PC-9 (cell line): ENCODE results near the gene TOPBP1. TPM values are rescaled to one million over a fixed set of nuclear protein-coding genes. Genes with fewer than 3 reads are reported as not detected.

Experiments
- BruUV-seq: library from RNA; stranded (reverse); fragments of 400-500 nt; replicated peaks from 2 replicates; lab custom pipeline; 2021; lab: Mats Ljungman, UMichigan
- CTCF ChIA-PET: fragments of 300-600 bp; sonication (Branson Sonifier 250); formaldehyde crosslinking; loops from one replicate; lab custom pipeline; 2022; ENCODE audit warnings: antibody characterized with exemption; lab: Charles Lee
- POLR2A ChIA-PET: fragments of 300-600 bp; sonication (Branson Sonifier 250); formaldehyde crosslinking; loops from one replicate; lab custom pipeline; 2022; ENCODE audit warnings: antibody characterized with exemption; ENCODE audit not compliant: unreplicated experiment; lab: Charles Lee
- DNase-seq, 2 experiments: peaks; one replicate each; pipeline versions ENCODE4 v3.0.0 to v3.0.0-alpha.2; 2015 to 2022; ENCODE audit warnings: mixed read lengths in 1 of 2
- H2AFZ ChIP-seq: fragments of 200-600 bp; sonication (generic); 2 replicates; pipeline ENCODE4 v1.8.1; 2017; ENCODE audit warnings: antibody characterized with exemption
- H3F3A ChIP-seq: fragments of 200-600 bp; sonication (generic); 2 replicates; pipeline ENCODE4 v1.8.1; 2017; ENCODE audit warnings: antibody characterized with exemption, mild to moderate bottlenecking, low read depth; ENCODE audit not compliant: insufficient read depth
- H3K27ac ChIP-seq: fragments of 200-600 bp; sonication (generic); 2 replicates; pipeline ENCODE4 v1.6.1; 2016; ENCODE audit warnings: mixed run types
- H3K27me3 ChIP-seq: fragments of 200-600 bp; sonication (generic); 2 replicates; pipeline ENCODE4 v1.6.1; 2016; ENCODE audit warnings: low read depth, mixed run types; ENCODE audit not compliant: insufficient read depth
- H3K36me3 ChIP-seq: fragments of 200-600 bp; sonication (generic); 2 replicates; pipeline ENCODE4 v1.6.1; 2016; ENCODE audit warnings: low read depth, mixed run types
- H3K4me1 ChIP-seq: fragments of 200-600 bp; sonication (generic); replicated peaks from 2 replicates; pipeline ENCODE4 v1.6.1; 2016; ENCODE audit warnings: mixed run types; ENCODE audit not compliant: insufficient read depth
- H3K4me2 ChIP-seq: fragments of 200-600 bp; sonication (generic); 2 replicates; pipeline ENCODE4 v1.6.1; 2017; ENCODE audit warnings: mixed run types
- H3K4me3 ChIP-seq: fragments of 200-600 bp; sonication (generic); 2 replicates; pipeline ENCODE4 v1.6.1; 2016; ENCODE audit warnings: mixed run types
- H3K79me2 ChIP-seq: fragments of 200-600 bp; sonication (generic); 2 replicates; pipeline ENCODE4 v1.6.1; 2017; ENCODE audit warnings: low read depth, mixed run types
- H3K9me2 ChIP-seq: fragments of 200-600 bp; sonication (generic); 2 replicates; pipeline ENCODE4 v1.8.1; 2017; ENCODE audit warnings: mild to moderate bottlenecking; ENCODE audit not compliant: insufficient read depth
- H3K9me3 ChIP-seq: fragments of 200-600 bp; sonication (generic); 2 replicates; pipeline ENCODE4 v1.8.1; 2016; ENCODE audit warnings: low read depth; ENCODE audit not compliant: insufficient read depth
- H4K20me1 ChIP-seq: fragments of 200-600 bp; sonication (generic); 2 replicates; pipeline ENCODE4 v1.8.1; 2017; ENCODE audit not compliant: insufficient read depth
- EZH2 ChIP-seq: fragments of 200-600 bp; sonication (generic); IDR thresholded peaks from 2 replicates; pipeline ENCODE4 v1.8.0; 2017; ENCODE audit warnings: antibody characterized with exemption, low read depth
- intact Hi-C: fragments of 100-400 bp; cut with micrococcal nuclease; formaldehyde crosslinking; loops from one replicate; pipeline ENCODE4 v1.10.0; 2022; ENCODE audit not compliant: unreplicated experiment
- total RNA-seq: library from RNA; stranded (reverse); gene quantifications from 2 replicates; pipeline ENCODE4 v1.2.3, GENCODE V29; 2021
- TF ChIP-seq, protein P1 (sequence below): fragments of 200-600 bp; sonication (generic); conservative IDR thresholded peaks from 2 replicates; pipeline ENCODE4 v1.6.1; 2017; ENCODE audit warnings: mixed run types, antibody characterized with exemption, mild to moderate bottlenecking, moderate library complexity

Gene TOPBP1
- total RNA-seq, 1 experiment from 2014 or later, result 52.2 TPM

DNA sequence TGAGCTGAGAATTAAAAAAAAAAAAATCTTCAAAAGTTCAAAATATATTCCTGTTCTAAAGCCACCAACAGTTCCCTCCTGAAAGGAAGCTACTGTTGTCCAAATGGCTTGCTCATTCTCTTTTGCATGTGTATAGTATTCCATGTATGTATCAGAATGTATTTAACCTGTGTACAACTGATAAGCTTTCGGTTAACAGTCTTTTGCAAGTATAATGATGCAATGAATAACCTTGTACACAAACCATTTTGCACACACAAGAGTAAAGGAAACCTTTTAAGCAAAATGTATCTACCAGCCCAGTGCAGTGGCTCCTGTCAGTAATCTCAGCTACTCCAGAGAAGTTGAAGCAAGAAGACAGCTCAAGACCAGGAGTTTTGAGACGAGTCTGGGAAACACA lies 32.6 kb downstream of the TOPBP1 start:
- Histone ChIP-seq H3K4me1 (no peaks in the 10 kb centered on the region), H3K9me2 (no peaks in the 10 kb centered on the region), H4K20me1 (0 out of 2 replicates have a peak, but pooled peaks cover 5% of the 10 kb centered on the region), H3K27ac (no peak overlapping the region), H3K79me2 (0 out of 2 replicates have a peak, but pooled peaks cover 3% of the 10 kb centered on the region), H3K4me2 (no peak overlapping the region), H3F3A (no peaks in the 10 kb centered on the region), H2AFZ (no peak overlapping the region), H3K9me3 (no peaks in the 10 kb centered on the region), H3K4me3 (no peak overlapping the region), H3K36me3 (peaks cover 29% of the 10 kb centered on the region; the same call in 1 of the 2 replicates), H3K27me3 (no peaks in the 10 kb centered on the region)
- TF ChIP-seq EZH2, result no peak
- TF ChIP-seq, protein P1, sequence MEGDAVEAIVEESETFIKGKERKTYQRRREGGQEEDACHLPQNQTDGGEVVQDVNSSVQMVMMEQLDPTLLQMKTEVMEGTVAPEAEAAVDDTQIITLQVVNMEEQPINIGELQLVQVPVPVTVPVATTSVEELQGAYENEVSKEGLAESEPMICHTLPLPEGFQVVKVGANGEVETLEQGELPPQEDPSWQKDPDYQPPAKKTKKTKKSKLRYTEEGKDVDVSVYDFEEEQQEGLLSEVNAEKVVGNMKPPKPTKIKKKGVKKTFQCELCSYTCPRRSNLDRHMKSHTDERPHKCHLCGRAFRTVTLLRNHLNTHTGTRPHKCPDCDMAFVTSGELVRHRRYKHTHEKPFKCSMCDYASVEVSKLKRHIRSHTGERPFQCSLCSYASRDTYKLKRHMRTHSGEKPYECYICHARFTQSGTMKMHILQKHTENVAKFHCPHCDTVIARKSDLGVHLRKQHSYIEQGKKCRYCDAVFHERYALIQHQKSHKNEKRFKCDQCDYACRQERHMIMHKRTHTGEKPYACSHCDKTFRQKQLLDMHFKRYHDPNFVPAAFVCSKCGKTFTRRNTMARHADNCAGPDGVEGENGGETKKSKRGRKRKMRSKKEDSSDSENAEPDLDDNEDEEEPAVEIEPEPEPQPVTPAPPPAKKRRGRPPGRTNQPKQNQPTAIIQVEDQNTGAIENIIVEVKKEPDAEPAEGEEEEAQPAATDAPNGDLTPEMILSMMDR, result no peak
- no TSS peak for BruUV-seq
- intact Hi-C loops, result no loop called here
- no peak for DNase-seq
- POLR2A ChIA-PET, result interaction anchor here (0.6 kb wide), 1 partner anchor 149 kb away, joined by 7 read pairs; no protein-coding TSS in a partner anchor
- CTCF ChIA-PET, result interaction anchor here (0.6 kb wide), 1 partner anchor 147 kb away, joined by 7 read pairs; no protein-coding TSS in a partner anchor

DNA sequence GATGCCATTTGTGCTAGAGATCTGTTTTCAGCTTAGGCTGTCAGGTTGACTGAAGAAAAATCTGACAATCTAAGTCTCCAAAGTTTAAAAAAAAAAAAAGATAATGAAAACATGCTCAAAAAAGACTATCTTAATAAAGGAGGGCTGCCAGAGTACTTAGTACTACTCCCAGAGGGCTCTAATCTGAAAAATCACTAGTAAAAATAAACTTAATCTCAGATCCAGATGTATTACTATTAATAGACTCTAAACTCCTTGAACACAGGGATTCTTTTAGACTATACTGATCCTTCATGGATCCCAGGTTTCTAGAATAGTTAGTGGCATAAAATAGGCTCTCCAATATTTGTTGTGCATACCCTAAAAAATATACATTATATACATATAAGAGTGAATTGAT lies 34.0 kb downstream of the TOPBP1 start:
- ChIA-PET CTCF (no interaction called here), POLR2A (no interaction called here)
- no peak overlapping the region for H3K27ac ChIP-seq
- intact Hi-C loops, result no loop called here
- no peaks in the 10 kb centered on the region for H3K9me2 ChIP-seq
- DNase-seq, result no peak
- no peaks in the 10 kb centered on the region for H3K9me3 ChIP-seq
- no TSS peak for BruUV-seq
- no peak overlapping the region for H3K4me3 ChIP-seq
- H4K20me1 ChIP-seq, result 0 out of 2 replicates have a peak, but pooled peaks cover 5% of the 10 kb centered on the region
- no peak overlapping the region for H2AFZ ChIP-seq
- H3K36me3 ChIP-seq, result peaks cover 22% of the 10 kb centered on the region; the same call in 1 of the 2 replicates
- H3K4me2 ChIP-seq, result no peak overlapping the region
- H3K4me1 ChIP-seq, result no peaks in the 10 kb centered on the region
- H3F3A ChIP-seq, result no peaks in the 10 kb centered on the region
- 0 out of 2 replicates have a peak, but pooled peaks cover 3% of the 10 kb centered on the region for H3K79me2 ChIP-seq
- H3K27me3 ChIP-seq, result no peaks in the 10 kb centered on the region
- no peak for TF ChIP-seq EZH2
- TF ChIP-seq, protein P1, result no peak

DNA sequence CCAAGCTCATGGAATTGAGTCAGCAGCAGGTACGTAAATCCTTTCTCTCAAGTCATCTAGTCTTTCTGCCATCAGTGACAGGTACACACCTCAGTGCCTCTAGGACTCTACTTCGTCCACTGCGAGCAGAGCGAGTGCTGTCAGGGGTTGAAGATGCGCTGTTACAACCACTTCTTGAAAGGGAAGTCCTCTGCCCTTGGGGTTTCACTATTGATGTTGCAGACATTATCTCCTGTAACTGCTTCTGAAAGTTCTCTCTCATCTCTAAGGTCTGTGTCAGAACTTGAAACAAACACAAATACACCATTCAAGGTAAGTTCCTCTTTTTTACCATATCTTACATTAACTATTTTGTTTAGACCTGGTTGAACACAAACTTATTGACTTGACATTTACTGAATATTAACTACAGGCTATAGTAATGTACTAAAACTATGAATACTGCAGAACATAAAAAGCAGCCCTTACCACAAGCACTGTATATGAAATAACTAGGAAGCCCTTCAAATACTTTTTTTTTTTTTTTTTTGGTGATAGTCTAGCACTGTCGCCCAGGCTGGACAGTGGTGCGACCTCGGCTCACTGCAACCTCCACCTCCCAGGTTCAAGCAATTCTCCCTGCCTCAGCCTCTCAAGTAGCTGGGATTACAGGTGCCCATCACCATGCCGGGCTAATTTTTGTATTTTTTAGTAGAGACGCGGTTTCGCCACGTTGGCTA lies 41.5 kb downstream of the TOPBP1 start:
- Histone ChIP-seq H3K36me3 (peaks cover 27% of the 10 kb centered on the region; the same call in 1 of the 2 replicates), H3K9me3 (no peaks in the 10 kb centered on the region), H3K4me1 (no peaks in the 10 kb centered on the region), H3K27me3 (no peaks in the 10 kb centered on the region), H3K27ac (no peak overlapping the region), H4K20me1 (no peaks in the 10 kb centered on the region), H3K4me2 (no peak overlapping the region), H3K9me2 (no peaks in the 10 kb centered on the region), H2AFZ (no peak overlapping the region), H3F3A (no peaks in the 10 kb centered on the region), H3K4me3 (no peak overlapping the region), H3K79me2 (no peaks in the 10 kb centered on the region)
- BruUV-seq, result no TSS peak
- CTCF ChIA-PET, result no interaction called here
- intact Hi-C loops, result no loop called here
- no peak for DNase-seq
- POLR2A ChIA-PET, result no interaction called here
- no peak for TF ChIP-seq EZH2
- TF ChIP-seq, protein P1, result no peak
